ENCODE measurements around the gene UPK2.

DNA sequence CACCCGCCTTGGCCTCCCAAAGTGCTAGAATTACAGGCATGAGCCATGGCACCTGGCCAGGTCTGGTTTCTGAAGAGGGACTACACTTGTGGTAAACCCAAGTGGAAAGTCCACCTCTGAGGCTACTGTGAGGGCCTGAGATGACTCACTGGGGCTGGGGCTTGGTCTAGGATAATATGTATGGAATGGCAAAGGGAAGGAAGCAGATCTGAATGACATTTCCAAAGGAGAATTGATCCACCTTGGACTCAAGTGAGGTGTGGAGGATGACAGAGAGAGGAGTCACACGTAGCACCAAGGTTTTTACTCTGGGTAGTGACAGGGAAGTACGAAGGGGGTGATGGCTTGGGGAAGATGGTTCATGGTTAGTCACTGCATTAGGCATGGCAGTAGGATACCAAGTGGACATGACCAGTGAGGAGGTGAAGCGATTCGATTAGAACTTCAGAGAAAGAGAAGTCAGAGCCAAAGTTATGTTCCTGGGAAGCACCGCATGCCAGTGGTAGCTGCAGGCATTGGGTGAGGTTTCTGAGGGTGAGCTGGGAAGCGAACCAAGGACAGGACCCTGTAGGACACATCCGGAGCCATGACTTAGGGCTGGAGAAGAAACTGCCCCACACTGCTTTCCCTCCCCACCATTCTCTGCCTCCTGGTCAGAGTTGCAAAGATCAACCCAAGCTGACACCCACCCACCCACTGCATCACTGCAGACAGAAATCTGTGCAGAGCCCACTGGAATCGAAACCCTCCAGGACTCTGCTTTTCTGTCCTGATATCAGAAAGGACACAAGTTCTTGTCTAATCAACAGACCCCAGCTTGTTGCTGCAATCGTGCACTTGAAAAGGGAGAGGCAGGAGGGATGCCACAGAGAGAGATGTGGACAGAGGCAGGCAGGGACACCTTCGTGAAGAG is 17.4 kb upstream of the UPK2 start:
- TF ChIP-seq SIN3A (IDR thresholded peaks at IDR 0.05; ENCODE audit: borderline replicate concordance, low read depth, low read length), result no peak
- TF ChIP-seq POLR2A (IDR thresholded peaks at IDR 0.05; ENCODE audit: insufficient read depth in 1 of 2, low read depth in 2 of 2, low read length in 2 of 2), result no peak
- no peak for TF ChIP-seq ADNP (CRISPR knock-in tag; IDR thresholded peaks at IDR 0.05)
- no peak for TF ChIP-seq POLR2AphosphoS5 (IDR thresholded peaks at IDR 0.05; ENCODE audit: low read depth, low read length)
- TF ChIP-seq JUN (CRISPR knock-in tag; IDR thresholded peaks at IDR 0.05), result no peak
- no peak for TF ChIP-seq ZFX (CRISPR knock-in tag; IDR thresholded peaks at IDR 0.05; ENCODE audit: low read depth)
- TF ChIP-seq NCOR1 (IDR thresholded peaks at IDR 0.05; ENCODE audit: borderline replicate concordance, low read length), result no peak
- no peak for TF ChIP-seq RAD51 (IDR thresholded peaks at IDR 0.05; ENCODE audit: borderline replicate concordance)
- no peak for TF ChIP-seq ZNF30 (CRISPR knock-in tag; IDR thresholded peaks at IDR 0.05)
- TF ChIP-seq, protein P1, sequence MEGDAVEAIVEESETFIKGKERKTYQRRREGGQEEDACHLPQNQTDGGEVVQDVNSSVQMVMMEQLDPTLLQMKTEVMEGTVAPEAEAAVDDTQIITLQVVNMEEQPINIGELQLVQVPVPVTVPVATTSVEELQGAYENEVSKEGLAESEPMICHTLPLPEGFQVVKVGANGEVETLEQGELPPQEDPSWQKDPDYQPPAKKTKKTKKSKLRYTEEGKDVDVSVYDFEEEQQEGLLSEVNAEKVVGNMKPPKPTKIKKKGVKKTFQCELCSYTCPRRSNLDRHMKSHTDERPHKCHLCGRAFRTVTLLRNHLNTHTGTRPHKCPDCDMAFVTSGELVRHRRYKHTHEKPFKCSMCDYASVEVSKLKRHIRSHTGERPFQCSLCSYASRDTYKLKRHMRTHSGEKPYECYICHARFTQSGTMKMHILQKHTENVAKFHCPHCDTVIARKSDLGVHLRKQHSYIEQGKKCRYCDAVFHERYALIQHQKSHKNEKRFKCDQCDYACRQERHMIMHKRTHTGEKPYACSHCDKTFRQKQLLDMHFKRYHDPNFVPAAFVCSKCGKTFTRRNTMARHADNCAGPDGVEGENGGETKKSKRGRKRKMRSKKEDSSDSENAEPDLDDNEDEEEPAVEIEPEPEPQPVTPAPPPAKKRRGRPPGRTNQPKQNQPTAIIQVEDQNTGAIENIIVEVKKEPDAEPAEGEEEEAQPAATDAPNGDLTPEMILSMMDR (CRISPR knock-in tag; IDR thresholded peaks at IDR 0.05), result no peak
- no peak for TF ChIP-seq ZBTB26 (CRISPR knock-in tag; IDR thresholded peaks at IDR 0.05; ENCODE audit: borderline replicate concordance)
- no peak for TF ChIP-seq ZNF646 (CRISPR knock-in tag; IDR thresholded peaks at IDR 0.05)
- TF ChIP-seq ZNF570 (CRISPR knock-in tag; IDR thresholded peaks at IDR 0.05; ENCODE audit: borderline replicate concordance), result no peak

Measured in HepG2 (cell line).